Activated naive CD8-positive, alpha-beta T cell (primary cell): ENCODE data around the gene MSI2.
A peak's percentile ranks its signal among the peaks of the same experiment; 100 is the strongest.

Source experiments
- H3K27ac Mint-ChIP-seq: one replicate; pipeline ENCODE4 v1.8.0; 2021; ENCODE audit warnings: mixed read lengths
- H3K27me3 Mint-ChIP-seq: one replicate; pipeline ENCODE4 v1.8.0; 2021; ENCODE audit warnings: mixed read lengths
- H3K36me3 Mint-ChIP-seq: one replicate; pipeline ENCODE4 v1.8.0; 2021; ENCODE audit warnings: mixed read lengths
- H3K4me1 Mint-ChIP-seq: one replicate; pipeline ENCODE4 v1.8.0; 2021; ENCODE audit warnings: low read depth, mixed read lengths
- H3K4me3 Mint-ChIP-seq: one replicate; pipeline ENCODE4 v1.8.0; 2021; ENCODE audit warnings: mild to moderate bottlenecking, mixed read lengths
- H3K9me3 Mint-ChIP-seq: one replicate; pipeline ENCODE4 v1.8.0; 2021; ENCODE audit warnings: low read depth, mixed read lengths

MSI2 gene

DNA sequence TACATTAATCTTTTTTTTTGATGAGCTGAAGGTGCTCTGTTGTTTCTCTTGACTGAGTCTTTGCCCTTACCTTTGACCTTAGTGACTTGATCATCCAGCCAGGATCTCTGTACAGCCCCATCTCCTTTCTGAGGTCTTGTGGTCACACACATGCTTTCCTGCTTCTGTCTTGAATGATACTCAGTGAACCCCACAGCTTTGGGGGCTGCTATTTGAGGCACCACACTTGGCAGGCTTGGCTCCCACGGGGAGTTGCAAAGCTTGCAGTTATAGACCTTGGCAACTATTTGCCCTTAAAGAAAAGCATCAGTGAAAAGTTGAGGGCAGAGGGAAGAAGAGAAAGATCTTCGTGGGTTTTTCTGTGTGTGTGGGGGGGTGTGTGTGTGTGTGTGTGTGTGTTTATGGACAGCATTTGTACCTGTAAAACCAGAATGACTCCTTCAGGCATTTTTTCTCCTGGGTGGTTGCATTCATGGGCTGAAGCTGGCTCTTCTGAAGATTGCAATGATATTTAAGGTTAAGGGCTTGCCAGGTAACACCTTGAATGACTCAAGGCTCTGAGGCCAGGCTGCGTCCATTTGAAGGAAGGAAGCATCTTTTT lies 101.6 kb downstream of the MSI2 start:
- H3K4me3 Mint-ChIP-seq, result peak overlapping the region; percentile 48
- no peaks in the 10 kb centered on the region for H3K27me3 Mint-ChIP-seq
- H3K4me1 Mint-ChIP-seq, result peaks cover 58% of the 10 kb centered on the region
- H3K36me3 Mint-ChIP-seq, result peaks cover 19% of the 10 kb centered on the region
- no peaks in the 10 kb centered on the region for H3K9me3 Mint-ChIP-seq
- peak overlapping the region; percentile 18 for H3K27ac Mint-ChIP-seq

DNA sequence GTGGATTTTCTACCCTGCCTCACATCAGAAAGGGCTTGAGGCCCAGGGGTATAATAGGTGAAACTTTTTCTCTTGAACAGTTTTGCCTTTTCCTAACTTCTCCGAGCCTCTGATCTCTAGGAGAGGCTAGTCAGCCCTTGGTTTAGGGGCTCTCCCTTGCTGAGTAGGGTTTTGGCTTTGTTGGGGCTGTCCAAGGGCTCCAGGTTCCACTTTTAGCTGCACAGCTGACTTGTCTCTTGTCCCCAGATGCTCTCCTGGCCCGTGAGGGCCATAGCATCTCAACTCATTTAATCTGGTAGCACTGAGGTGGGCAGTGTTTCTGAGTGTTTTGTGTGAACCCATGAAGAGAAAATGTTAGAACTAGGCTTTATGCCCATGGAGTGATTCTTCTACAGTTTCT lies 103.9 kb downstream of the MSI2 start:
- no peaks in the 10 kb centered on the region for H3K27me3 Mint-ChIP-seq
- no peak overlapping the region for H3K27ac Mint-ChIP-seq
- H3K4me3 Mint-ChIP-seq, result no peak overlapping the region
- H3K36me3 Mint-ChIP-seq, result peaks cover 9% of the 10 kb centered on the region
- peaks cover 46% of the 10 kb centered on the region for H3K4me1 Mint-ChIP-seq
- H3K9me3 Mint-ChIP-seq, result no peaks in the 10 kb centered on the region

DNA sequence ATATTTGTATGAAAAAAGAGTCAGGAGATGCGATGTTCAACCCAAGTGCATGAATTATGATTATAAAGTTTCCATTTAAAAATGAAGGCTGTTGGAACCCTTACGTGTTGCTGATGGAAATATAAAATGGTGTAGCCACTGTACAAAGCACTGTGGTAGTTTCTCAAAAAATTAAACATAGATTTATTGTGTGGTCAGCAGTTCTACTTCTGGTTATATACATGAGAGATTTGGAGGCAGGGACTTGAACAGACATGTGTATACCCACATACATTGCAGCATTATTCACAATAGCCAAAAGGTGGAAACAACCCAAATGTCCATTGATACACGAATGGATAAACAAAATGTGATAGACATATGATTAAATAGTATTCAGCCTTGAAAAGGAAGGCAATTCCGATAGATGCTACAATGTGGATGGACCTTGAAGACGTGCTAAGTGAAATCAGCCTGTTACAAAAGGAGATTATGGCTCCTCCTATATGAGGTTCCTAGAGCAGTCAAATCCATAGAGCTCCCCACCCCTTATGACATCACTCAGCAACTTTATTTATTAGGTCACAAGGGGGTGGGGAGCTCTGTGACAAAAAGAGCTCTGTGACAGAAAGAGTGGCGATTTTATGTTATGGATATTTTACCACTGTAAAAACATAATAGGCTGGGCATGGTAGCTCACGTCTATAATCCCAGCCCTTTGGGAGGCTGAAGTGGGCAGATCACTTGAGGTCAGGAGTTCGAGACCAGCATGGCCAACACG lies 106.7 kb downstream of the MSI2 start:
- no peaks in the 10 kb centered on the region for H3K27me3 Mint-ChIP-seq
- H3K27ac Mint-ChIP-seq, result no peak overlapping the region
- H3K4me3 Mint-ChIP-seq, result no peak overlapping the region
- H3K4me1 Mint-ChIP-seq, result peaks cover 26% of the 10 kb centered on the region
- H3K9me3 Mint-ChIP-seq, result no peaks in the 10 kb centered on the region
- H3K36me3 Mint-ChIP-seq, result peaks cover 12% of the 10 kb centered on the region

DNA sequence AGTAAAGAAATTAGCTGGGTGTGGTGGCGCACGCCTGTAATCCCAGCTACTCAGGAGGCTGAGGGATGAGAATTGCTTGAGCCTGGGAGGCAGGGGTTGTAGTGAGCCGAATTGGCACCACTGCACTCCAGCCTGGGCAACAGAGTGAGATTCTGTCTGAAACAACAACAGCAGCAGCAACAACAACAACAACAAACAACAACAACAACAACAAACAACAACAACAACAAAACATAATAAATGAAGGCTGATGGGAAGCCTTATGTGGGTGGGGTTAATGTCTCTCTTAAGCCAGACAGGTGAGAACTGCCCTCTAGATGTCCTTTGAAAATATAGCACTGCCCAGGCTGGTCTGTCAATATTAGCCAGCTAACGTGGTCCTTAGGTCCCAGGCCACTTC lies 107.3 kb downstream of the MSI2 start:
- Mint-ChIP-seq H3K4me3 (no peak overlapping the region), H3K36me3 (peaks cover 8% of the 10 kb centered on the region), H3K4me1 (peaks cover 22% of the 10 kb centered on the region), H3K9me3 (no peaks in the 10 kb centered on the region), H3K27ac (no peak overlapping the region), H3K27me3 (no peaks in the 10 kb centered on the region)

DNA sequence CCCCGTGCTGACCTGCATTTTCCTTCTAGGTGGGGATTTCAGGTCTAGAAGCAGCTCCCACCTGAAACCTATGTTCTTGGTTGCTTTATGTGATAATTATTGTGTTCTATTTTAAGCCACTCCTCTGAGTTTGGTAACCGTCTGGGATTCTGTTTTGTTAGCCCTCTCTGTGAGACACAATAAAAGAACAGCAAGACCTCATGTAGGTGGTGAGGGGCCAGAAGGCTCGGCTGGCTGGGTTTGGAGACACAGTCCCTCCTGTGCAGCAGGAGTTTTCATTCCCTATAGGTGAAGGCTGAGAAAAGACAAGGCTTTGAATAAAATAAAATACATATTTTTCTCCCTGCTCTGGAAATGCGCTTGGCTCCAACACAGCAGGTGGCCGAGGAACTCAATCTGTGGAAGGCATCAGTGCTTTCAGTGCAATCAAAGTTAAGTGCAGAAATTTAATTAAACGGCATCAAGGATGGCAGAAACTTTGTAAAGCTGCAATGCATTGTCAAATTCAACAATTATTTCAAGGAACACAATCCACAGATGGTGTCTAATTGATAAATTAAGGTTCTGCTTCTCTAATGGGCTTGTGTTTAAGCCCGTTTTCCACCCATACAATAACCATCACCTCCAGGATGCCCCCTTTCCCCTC lies 107.8 kb downstream of the MSI2 start:
- Mint-ChIP-seq H3K27me3 (no peaks in the 10 kb centered on the region), H3K27ac (no peak overlapping the region), H3K4me3 (no peak overlapping the region), H3K9me3 (no peaks in the 10 kb centered on the region), H3K36me3 (peaks cover 8% of the 10 kb centered on the region), H3K4me1 (peaks cover 27% of the 10 kb centered on the region)

DNA sequence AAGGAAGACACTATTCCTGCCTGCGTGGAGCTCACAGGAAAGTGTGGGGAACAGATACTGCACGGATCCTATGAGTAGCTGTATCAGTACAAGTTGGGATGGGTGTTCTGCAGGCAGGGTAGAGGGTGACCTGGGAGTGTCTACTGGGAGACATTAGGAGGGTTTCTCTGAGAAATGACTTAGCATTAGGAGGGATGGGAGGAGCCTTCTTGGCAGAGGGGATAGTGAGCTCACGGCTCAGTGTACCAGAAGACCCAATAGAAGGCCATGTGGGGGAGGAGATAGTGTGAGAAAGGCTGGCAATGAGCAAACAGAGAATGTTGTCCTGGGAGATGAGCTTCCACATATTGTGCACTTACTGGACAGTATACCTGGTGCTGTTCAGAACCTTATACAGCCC lies 109.1 kb downstream of the MSI2 start:
- Mint-ChIP-seq H3K4me3 (no peak overlapping the region), H3K27ac (no peak overlapping the region), H3K4me1 (peaks cover 32% of the 10 kb centered on the region), H3K27me3 (no peaks in the 10 kb centered on the region), H3K36me3 (peaks cover 8% of the 10 kb centered on the region), H3K9me3 (no peaks in the 10 kb centered on the region)

DNA sequence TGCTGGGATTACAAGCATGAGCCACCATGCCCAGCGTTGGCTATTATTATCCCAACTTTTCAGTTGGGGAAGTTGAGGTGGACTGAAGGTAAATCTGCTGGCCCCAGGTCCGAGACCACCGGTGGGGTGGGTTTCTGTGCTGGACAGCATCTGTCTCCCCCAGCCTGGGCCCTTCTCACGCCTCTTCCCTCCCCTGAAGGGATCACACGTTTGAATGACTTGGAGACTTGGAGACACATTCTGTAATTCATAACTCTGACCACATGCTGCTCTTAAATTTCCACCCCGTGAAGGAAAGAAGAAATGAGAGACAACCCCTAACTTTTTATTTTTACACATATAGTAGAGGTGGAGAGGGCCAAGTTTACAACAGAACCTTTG lies 109.8 kb downstream of the MSI2 start:
- no peak overlapping the region for H3K27ac Mint-ChIP-seq
- H3K36me3 Mint-ChIP-seq, result peaks cover 8% of the 10 kb centered on the region
- no peaks in the 10 kb centered on the region for H3K9me3 Mint-ChIP-seq
- H3K4me3 Mint-ChIP-seq, result no peak overlapping the region
- H3K4me1 Mint-ChIP-seq, result peaks cover 32% of the 10 kb centered on the region
- no peaks in the 10 kb centered on the region for H3K27me3 Mint-ChIP-seq

DNA sequence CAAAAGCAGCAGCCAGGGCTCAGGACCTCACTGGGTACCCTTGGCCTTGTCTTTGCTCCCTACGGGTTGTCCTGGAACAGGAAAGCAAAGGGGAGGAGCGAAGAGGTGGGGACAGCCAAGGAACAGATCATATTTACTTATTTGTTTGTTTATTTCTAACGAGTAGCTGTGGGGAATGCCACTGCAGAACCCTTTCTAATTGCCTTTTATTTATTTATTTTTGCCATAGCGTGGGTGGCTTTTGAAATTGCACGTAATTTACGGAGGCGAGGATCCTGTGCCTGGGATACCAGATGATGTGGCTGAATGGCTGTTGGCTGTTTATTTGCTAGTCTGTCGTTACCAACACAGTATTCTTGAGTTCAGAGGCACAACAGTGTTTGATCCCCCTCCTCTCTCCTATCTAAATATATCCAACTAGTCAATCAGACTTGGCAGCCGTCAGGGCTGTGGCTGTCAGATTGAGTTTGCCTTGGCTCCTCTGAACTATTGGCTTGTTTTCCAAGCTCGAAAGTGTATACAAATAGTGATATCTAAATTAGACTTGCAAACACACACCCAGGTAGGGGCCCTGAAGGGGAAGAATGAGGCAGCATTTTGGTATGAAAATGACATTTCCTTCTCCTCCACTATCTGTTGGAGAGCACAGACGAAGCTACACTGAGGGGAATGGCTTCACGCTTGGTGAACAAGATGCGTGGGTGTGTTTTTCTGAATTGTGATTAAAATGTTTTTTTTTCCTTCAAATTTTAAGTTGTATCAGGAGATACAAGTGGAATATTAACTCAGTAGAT lies 110.4 kb downstream of the MSI2 start:
- no peak overlapping the region for H3K27ac Mint-ChIP-seq
- H3K4me1 Mint-ChIP-seq, result peaks cover 32% of the 10 kb centered on the region
- H3K9me3 Mint-ChIP-seq, result no peaks in the 10 kb centered on the region
- no peaks in the 10 kb centered on the region for H3K27me3 Mint-ChIP-seq
- H3K36me3 Mint-ChIP-seq, result peaks cover 8% of the 10 kb centered on the region
- H3K4me3 Mint-ChIP-seq, result no peak overlapping the region

DNA sequence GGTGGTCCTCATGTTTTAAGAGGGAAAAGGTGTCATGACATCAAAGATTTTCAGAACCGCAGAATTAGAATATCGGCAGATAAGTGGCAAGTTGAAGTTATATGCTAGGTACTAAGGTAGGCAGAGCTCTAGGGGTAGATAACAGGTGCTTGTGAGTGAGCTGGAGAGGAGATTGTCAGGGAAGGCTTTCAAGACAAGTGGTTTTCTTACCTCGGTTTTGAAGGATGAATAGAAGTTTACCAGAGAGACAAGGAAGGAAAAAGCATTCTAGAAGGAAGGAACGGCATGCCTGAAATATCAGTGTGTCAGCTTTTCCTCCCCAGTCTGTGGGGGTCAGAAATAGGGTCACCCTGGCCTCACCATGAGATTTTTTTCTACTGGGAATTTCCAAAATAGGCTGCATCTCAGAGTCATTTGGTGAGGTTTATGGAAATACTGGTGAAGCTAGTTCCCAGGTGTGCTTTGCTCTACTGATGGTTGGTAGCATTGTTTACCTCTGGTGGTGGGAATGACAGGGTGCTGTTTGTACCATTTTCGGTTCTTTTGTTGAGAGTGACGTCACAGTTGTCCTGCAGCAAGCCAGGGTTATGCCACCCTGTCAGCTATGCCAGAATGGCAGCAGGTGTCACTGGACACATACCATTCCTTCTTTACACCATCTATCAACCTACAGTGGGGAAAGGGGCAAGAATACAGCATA lies 112.5 kb downstream of the MSI2 start:
- Mint-ChIP-seq H3K4me1 (peaks cover 28% of the 10 kb centered on the region), H3K9me3 (no peaks in the 10 kb centered on the region), H3K4me3 (no peak overlapping the region), H3K27ac (peak overlapping the region; percentile 28), H3K36me3 (peaks cover 10% of the 10 kb centered on the region), H3K27me3 (no peaks in the 10 kb centered on the region)

DNA sequence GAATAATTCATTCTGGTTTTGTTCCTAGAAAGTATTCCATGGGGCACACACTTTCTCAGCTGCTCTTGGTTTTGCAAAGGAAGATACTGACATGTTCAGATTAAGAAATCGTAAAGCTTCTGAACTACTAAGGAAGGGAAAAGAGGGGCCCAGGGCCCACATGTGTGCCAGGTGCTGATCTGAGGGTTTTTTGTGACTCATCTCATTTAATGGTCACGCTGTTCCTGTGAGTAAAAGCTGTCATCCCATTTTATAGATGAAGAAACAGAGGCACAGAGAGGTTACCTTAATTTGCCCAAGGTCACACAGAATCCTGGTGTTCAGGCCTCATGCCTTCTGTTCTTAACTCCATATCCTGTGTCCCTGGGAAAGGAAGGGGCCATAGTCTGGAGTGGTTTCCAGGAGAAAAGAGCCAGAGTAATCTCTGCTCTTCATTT lies 113.2 kb downstream of the MSI2 start:
- H3K27me3 Mint-ChIP-seq, result no peaks in the 10 kb centered on the region
- no peak overlapping the region for H3K4me3 Mint-ChIP-seq
- no peaks in the 10 kb centered on the region for H3K9me3 Mint-ChIP-seq
- H3K36me3 Mint-ChIP-seq, result peaks cover 12% of the 10 kb centered on the region
- peaks cover 23% of the 10 kb centered on the region for H3K4me1 Mint-ChIP-seq
- H3K27ac Mint-ChIP-seq, result no peak overlapping the region

DNA sequence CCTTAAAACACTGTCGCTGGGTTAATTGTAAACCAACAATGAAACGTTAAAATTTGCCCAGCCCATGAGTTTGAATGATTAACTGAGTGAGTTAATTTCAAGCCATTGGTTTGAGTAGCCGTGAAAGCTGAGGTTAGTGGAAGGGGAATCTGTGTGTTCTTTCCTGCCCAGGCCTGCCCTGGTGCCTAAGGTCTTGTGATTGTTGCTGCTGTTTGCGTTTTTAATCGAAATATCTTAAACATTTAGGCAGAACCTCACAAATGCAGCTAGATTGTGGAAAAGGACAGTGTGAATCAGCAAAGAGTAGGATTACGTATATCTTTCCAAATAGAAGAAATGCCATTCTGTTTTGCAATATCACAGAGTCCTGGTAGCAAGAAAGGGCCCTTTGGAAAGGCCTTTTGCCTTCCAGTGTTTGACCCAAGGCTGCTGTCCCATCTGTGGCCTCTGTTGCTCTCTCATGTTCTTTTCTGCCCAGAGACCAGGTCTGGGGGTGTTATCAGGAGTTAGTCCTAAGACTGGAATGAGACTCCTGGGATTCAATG lies 113.8 kb downstream of the MSI2 start:
- no peaks in the 10 kb centered on the region for H3K9me3 Mint-ChIP-seq
- no peak overlapping the region for H3K27ac Mint-ChIP-seq
- H3K36me3 Mint-ChIP-seq, result peaks cover 12% of the 10 kb centered on the region
- peaks cover 21% of the 10 kb centered on the region for H3K4me1 Mint-ChIP-seq
- H3K27me3 Mint-ChIP-seq, result no peaks in the 10 kb centered on the region
- no peak overlapping the region for H3K4me3 Mint-ChIP-seq

DNA sequence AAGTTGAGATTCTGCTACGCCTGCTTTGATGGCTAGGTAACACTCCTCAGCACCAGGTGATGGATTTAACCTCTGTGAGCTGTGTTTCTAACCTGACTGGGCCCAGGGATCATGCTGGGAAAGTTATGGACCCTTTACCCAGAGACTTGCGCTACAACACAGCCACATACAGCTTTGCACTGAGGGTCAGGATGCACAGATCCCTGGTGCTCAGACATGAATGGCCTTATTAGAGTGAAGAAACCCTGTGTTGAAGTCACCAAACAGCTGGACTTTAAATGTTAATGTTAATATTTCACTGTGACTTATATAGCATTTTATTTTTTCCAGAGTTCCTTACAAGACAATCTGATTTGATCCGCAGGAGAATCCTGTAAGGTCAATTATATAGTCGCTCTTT lies 114.3 kb downstream of the MSI2 start:
- Mint-ChIP-seq H3K36me3 (peaks cover 15% of the 10 kb centered on the region), H3K27ac (no peak overlapping the region), H3K27me3 (no peaks in the 10 kb centered on the region), H3K4me1 (peaks cover 16% of the 10 kb centered on the region), H3K9me3 (no peaks in the 10 kb centered on the region), H3K4me3 (no peak overlapping the region)

DNA sequence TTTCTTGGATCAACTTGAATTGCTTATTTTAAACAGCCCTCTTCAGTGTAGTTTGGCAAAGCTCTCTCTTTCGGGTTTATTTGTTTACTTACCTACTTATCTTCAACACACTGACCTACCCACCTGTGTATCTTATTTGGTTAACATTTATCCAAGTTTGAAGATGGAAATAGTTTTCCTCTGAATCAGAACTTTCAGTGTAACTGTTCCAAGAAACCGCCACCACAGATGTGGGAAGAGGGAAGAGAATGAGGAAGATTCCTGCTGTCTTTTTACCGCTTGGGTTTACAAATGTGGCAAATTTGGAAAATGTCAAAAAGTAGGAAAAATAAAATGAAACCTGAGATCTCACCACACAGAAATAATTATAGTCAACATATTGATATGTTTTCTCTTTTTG lies 115.8 kb downstream of the MSI2 start:
- Mint-ChIP-seq H3K27me3 (no peaks in the 10 kb centered on the region), H3K4me1 (peaks cover 17% of the 10 kb centered on the region), H3K36me3 (peaks cover 12% of the 10 kb centered on the region), H3K9me3 (no peaks in the 10 kb centered on the region), H3K27ac (no peak overlapping the region), H3K4me3 (no peak overlapping the region)

DNA sequence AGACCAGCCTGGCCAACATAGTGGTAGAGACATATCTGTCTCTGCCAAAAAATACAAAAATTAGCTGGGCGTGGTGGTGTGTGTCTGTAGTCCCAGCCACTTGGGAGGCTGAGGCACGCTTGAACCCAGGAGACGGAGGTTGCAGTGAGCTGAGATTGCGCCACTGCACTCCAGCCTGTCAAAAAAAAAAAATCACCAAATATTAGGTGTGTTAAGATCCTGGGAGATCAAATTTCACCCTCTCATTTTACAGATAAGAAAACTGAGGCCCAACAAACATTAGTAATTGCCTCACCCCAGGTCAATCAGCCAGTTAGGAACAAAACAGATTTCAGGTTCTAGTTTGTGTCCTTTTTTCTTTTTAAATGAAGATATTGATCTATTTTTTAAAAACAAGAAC lies 116.7 kb downstream of the MSI2 start:
- Mint-ChIP-seq H3K27ac (no peak overlapping the region), H3K4me3 (no peak overlapping the region), H3K27me3 (no peaks in the 10 kb centered on the region), H3K9me3 (no peaks in the 10 kb centered on the region), H3K4me1 (peaks cover 22% of the 10 kb centered on the region), H3K36me3 (peaks cover 12% of the 10 kb centered on the region)
